A549 (cell line): ENCODE results near the gene IL12RB2.

ENCODE experiments used
- CHD2 ChIP-seq: fragments of 150-350 bp; IDR thresholded peaks from 2 replicates; pipeline ENCODE4 v1.6.1; 2014; ENCODE audit warnings: low read length; ENCODE audit not compliant: partially characterized antibody
- HDAC2 ChIP-seq: fragments of 200-600 bp; sonication (generic); IDR thresholded peaks from 2 replicates; pipeline ENCODE4 v1.6.1; 2016
- HOXB13 ChIP-seq: fragments of 250-450 bp; sonication (Bioruptor Pico); IDR thresholded peaks from 2 replicates; pipeline ENCODE4 v1.5.0; 2020; ENCODE audit warnings: low read depth, mild to moderate bottlenecking, moderate library complexity
- POLR2A ChIP-seq: IDR thresholded peaks from 2 replicates; pipeline ENCODE4 v1.6.1; 2012; ENCODE audit warnings: mild to moderate bottlenecking, low read length
- RAD21 ChIP-seq, 2 experiments: fragments of >200 bp in 1 of 2; sonication (Bioruptor Twin) in 1 of 2; formaldehyde crosslinking in 1 of 2; IDR thresholded peaks in 1 of 2; conservative IDR thresholded peaks in 1 of 2; 2 replicates in 1 of 2; 3 replicates in 1 of 2; pipeline ENCODE4 v1.6.1; 2012 to 2018; ENCODE audit warnings: inconsistent platforms in 1 of 2
- RCOR1 ChIP-seq: fragments of 150-350 bp; IDR thresholded peaks from 2 replicates; pipeline ENCODE4 v1.6.1; 2014; ENCODE audit warnings: antibody characterized with exemption, low read length, low read depth
- TF ChIP-seq, protein P1 (sequence below): fragments of >200 bp; sonication (Bioruptor Twin); formaldehyde crosslinking; IDR thresholded peaks from 3 replicates; pipeline ENCODE4 v1.5.1; 2016
- TF ChIP-seq, protein P2 (sequence below): IDR thresholded peaks from 2 replicates; pipeline ENCODE4 v1.6.1; 2012
- TF ChIP-seq, protein P3 (sequence below): fragments of 200-600 bp; sonication (generic); IDR thresholded peaks from 2 replicates; pipeline ENCODE4 v1.6.1; 2016; ENCODE audit warnings: antibody characterized with exemption, mild to moderate bottlenecking, moderate library complexity

- TF ChIP-seq HDAC2 (no peak), RAD21 (conservative IDR thresholded peaks at IDR 0.05 in 1 of 2, IDR thresholded peaks at IDR 0.05 in 1 of 2) (no peak), RCOR1 (no peak), HOXB13 (no peak), POLR2A (no peak), CHD2 (no peak)
- TF ChIP-seq, protein P1, sequence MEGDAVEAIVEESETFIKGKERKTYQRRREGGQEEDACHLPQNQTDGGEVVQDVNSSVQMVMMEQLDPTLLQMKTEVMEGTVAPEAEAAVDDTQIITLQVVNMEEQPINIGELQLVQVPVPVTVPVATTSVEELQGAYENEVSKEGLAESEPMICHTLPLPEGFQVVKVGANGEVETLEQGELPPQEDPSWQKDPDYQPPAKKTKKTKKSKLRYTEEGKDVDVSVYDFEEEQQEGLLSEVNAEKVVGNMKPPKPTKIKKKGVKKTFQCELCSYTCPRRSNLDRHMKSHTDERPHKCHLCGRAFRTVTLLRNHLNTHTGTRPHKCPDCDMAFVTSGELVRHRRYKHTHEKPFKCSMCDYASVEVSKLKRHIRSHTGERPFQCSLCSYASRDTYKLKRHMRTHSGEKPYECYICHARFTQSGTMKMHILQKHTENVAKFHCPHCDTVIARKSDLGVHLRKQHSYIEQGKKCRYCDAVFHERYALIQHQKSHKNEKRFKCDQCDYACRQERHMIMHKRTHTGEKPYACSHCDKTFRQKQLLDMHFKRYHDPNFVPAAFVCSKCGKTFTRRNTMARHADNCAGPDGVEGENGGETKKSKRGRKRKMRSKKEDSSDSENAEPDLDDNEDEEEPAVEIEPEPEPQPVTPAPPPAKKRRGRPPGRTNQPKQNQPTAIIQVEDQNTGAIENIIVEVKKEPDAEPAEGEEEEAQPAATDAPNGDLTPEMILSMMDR, result no peak
- TF ChIP-seq, protein P2, sequence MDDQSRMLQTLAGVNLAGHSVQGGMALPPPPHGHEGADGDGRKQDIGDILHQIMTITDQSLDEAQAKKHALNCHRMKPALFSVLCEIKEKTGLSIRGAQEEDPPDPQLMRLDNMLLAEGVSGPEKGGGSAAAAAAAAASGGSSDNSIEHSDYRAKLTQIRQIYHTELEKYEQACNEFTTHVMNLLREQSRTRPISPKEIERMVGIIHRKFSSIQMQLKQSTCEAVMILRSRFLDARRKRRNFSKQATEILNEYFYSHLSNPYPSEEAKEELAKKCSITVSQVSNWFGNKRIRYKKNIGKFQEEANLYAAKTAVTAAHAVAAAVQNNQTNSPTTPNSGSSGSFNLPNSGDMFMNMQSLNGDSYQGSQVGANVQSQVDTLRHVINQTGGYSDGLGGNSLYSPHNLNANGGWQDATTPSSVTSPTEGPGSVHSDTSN, result no peak
- TF ChIP-seq, protein P3, sequence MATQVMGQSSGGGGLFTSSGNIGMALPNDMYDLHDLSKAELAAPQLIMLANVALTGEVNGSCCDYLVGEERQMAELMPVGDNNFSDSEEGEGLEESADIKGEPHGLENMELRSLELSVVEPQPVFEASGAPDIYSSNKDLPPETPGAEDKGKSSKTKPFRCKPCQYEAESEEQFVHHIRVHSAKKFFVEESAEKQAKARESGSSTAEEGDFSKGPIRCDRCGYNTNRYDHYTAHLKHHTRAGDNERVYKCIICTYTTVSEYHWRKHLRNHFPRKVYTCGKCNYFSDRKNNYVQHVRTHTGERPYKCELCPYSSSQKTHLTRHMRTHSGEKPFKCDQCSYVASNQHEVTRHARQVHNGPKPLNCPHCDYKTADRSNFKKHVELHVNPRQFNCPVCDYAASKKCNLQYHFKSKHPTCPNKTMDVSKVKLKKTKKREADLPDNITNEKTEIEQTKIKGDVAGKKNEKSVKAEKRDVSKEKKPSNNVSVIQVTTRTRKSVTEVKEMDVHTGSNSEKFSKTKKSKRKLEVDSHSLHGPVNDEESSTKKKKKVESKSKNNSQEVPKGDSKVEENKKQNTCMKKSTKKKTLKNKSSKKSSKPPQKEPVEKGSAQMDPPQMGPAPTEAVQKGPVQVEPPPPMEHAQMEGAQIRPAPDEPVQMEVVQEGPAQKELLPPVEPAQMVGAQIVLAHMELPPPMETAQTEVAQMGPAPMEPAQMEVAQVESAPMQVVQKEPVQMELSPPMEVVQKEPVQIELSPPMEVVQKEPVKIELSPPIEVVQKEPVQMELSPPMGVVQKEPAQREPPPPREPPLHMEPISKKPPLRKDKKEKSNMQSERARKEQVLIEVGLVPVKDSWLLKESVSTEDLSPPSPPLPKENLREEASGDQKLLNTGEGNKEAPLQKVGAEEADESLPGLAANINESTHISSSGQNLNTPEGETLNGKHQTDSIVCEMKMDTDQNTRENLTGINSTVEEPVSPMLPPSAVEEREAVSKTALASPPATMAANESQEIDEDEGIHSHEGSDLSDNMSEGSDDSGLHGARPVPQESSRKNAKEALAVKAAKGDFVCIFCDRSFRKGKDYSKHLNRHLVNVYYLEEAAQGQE, result no peak
Observed at GRCh38 chr1:67394548-67394947, 86.9 kb downstream of the IL12RB2 start.
